HCT116 (cell line): ENCODE data around the gene PAQR3. TPM values are rescaled to one million over a fixed set of nuclear protein-coding genes. Genes with fewer than 3 reads are reported as not detected.

Experiments
- ATAC-seq: fragments of 200-7000 bp; cut with Tn5 transposase; 2 replicates; pipeline ENCODE4 v1.9.1; 2020; ENCODE audit warnings: mild to moderate bottlenecking, moderate library complexity
- BruUV-seq: library from RNA; stranded (reverse); fragments of 400-500 nt; replicated peaks from 2 replicates; lab custom pipeline; 2021; lab: Mats Ljungman, UMichigan
- CTCF ChIA-PET: fragments of 300-600 bp; sonication (Branson Sonifier 250); formaldehyde crosslinking; loops from one replicate; lab custom pipeline; 2021; ENCODE audit warnings: antibody characterized with exemption; lab: Charles Lee
- POLR2A ChIA-PET: fragments of 300-600, 350-600 bp; sonication (Branson Sonifier 250); formaldehyde crosslinking; loops from one replicate; lab custom pipeline; 2021; ENCODE audit warnings: antibody characterized with exemption; lab: Charles Lee
- RAD21 ChIA-PET, 2 experiments: fragments of 300-600 bp; sonication (Branson Sonifier 250); formaldehyde crosslinking; loops; one replicate each; lab custom pipeline; 2023; ENCODE audit warnings: low total read pairs in 2 of 2; ENCODE audit not compliant: uncharacterized antibody in 2 of 2, unreplicated experiment in 2 of 2, low non-redundant PET in 1 of 2; lab: Charles Lee
- DNase-seq: peaks from one replicate; pipeline ENCODE4 v3.0.0-alpha.2; 2010; ENCODE audit warnings: low read depth, low spot score
- H2AFZ ChIP-seq: fragments of 200-600 bp; shearing (Covaris generic), sonication (generic); 2 replicates; pipeline ENCODE4 v1.6.1; 2017; ENCODE audit warnings: low read depth, mixed run types, mixed read lengths, antibody characterized with exemption, low read length; ENCODE audit not compliant: poor library complexity, severe bottlenecking
- H3K27ac ChIP-seq: 2 replicates; pipeline ENCODE4 v1.5.1; 2012; ENCODE audit warnings: low read depth, low read length
- H3K27me3 ChIP-seq: fragments of 200-600 bp; sonication (generic); 2 replicates; pipeline ENCODE4 v1.6.1; 2016; ENCODE audit warnings: mixed run types, low read length, mixed read lengths; ENCODE audit not compliant: insufficient read depth
- H3K36me3 ChIP-seq, 2 experiments: fragments of 200-500 bp in 1 of 2; fragments of 200-600 bp in 1 of 2; sonication (Bioruptor generic) in 1 of 2; sonication (generic) in 1 of 2; 2 replicates each; pipeline versions ENCODE4 v1.5.1 to v1.6.1; 2014 to 2016; ENCODE audit warnings: low read length in 2 of 2, inconsistent platforms in 1 of 2, mixed read lengths in 1 of 2, mixed run types in 1 of 2; ENCODE audit not compliant: insufficient read depth in 2 of 2, control insufficient read depth in 1 of 2
- H3K4me1 ChIP-seq, 2 experiments: fragments of 200-600 bp in 1 of 2; sonication (generic) in 1 of 2; 2 replicates each; pipeline versions ENCODE4 v1.5.1 to v1.6.1; 2012 to 2017; ENCODE audit warnings: low read length in 2 of 2, inconsistent platforms in 1 of 2, mild to moderate bottlenecking in 1 of 2, mixed read lengths in 1 of 2, mixed run types in 1 of 2, moderate library complexity in 1 of 2; ENCODE audit not compliant: insufficient read depth in 2 of 2, control insufficient read depth in 1 of 2
- H3K4me2 ChIP-seq: fragments of 200-600 bp; sonication (generic); 2 replicates; pipeline ENCODE4 v1.6.1; 2017; ENCODE audit warnings: mixed run types, low read length, mixed read lengths
- H3K4me3 ChIP-seq, 2 experiments: fragments of 200-600 bp in 1 of 2; sonication (generic) in 1 of 2; replicated peaks in 1 of 2; 2 replicates each; pipeline ENCODE4 v1.5.1; 2011 to 2016; ENCODE audit warnings: low read length in 2 of 2, control low read depth in 1 of 2, low read depth in 1 of 2, mild to moderate bottlenecking in 1 of 2, mixed read lengths in 1 of 2, mixed run types in 1 of 2
- H3K79me2 ChIP-seq: fragments of 200-600 bp; sonication (generic); 2 replicates; pipeline ENCODE4 v1.6.1; 2017; ENCODE audit warnings: mild to moderate bottlenecking, mixed run types, low read length, moderate library complexity, mixed read lengths; ENCODE audit not compliant: insufficient read depth
- H3K9ac ChIP-seq: fragments of 200-600 bp; sonication (generic); 2 replicates; pipeline ENCODE4 v1.6.1; 2016; ENCODE audit warnings: low read length, mixed read lengths
- H3K9me2 ChIP-seq: fragments of 200-600 bp; sonication (generic), shearing (Covaris generic); 2 replicates; pipeline ENCODE4 v1.6.1; 2017; ENCODE audit warnings: mixed run types, mild to moderate bottlenecking, moderate library complexity; ENCODE audit not compliant: insufficient read depth
- H3K9me3 ChIP-seq, 2 experiments: fragments of 200-500 bp in 1 of 2; fragments of 200-600 bp in 1 of 2; sonication (Bioruptor generic) in 1 of 2; sonication (generic) in 1 of 2; 2 replicates each; pipeline ENCODE4 v1.6.1; 2014 to 2017; ENCODE audit warnings: low read length in 2 of 2, mixed read lengths in 2 of 2, inconsistent platforms in 1 of 2, low read depth in 1 of 2, mild to moderate bottlenecking in 1 of 2, mixed run types in 1 of 2, moderate library complexity in 1 of 2; ENCODE audit not compliant: control insufficient read depth in 1 of 2, insufficient read depth in 1 of 2
- H4K20me1 ChIP-seq: fragments of 200-600 bp; sonication (generic), shearing (Covaris generic); 2 replicates; pipeline ENCODE4 v1.6.1; 2017; ENCODE audit warnings: mixed run types, mild to moderate bottlenecking, moderate library complexity; ENCODE audit not compliant: insufficient read depth
- CBX3 ChIP-seq: IDR thresholded peaks from 2 replicates; pipeline ENCODE4 v1.6.1; 2012; ENCODE audit warnings: low read depth
- CEBPB ChIP-seq: IDR thresholded peaks from 2 replicates; pipeline ENCODE4 v1.6.1; 2012; ENCODE audit warnings: low read depth
- EGR1 ChIP-seq: IDR thresholded peaks from 2 replicates; pipeline ENCODE4 v1.6.1; 2012; ENCODE audit warnings: low read depth
- ELF1 ChIP-seq: IDR thresholded peaks from 2 replicates; pipeline ENCODE4 v1.6.1; 2012; ENCODE audit warnings: low read depth, borderline replicate concordance
- EZH2 ChIP-seq: fragments of 200-600 bp; sonication (generic); IDR thresholded peaks from 2 replicates; pipeline ENCODE4 v1.6.1; 2017; ENCODE audit warnings: antibody characterized with exemption, mixed run types
- EZH2phosphoT487 ChIP-seq: fragments of 200-600 bp; IDR thresholded peaks from 2 replicates; pipeline ENCODE4 v1.6.1; 2018; ENCODE audit warnings: antibody characterized with exemption, borderline replicate concordance
- JUND ChIP-seq: IDR thresholded peaks from 2 replicates; pipeline ENCODE4 v1.6.1; 2012
- POLR2A ChIP-seq: IDR thresholded peaks from 2 replicates; pipeline ENCODE4 v1.7.0; 2011; ENCODE audit warnings: borderline replicate concordance; ENCODE audit not compliant: insufficient read depth, insufficient read length; ENCODE audit errors: extremely low read depth
- POLR2AphosphoS5 ChIP-seq: IDR thresholded peaks from 2 replicates; pipeline ENCODE4 v1.6.1; 2011; ENCODE audit warnings: mild to moderate bottlenecking, low read depth, low read length, moderate library complexity
- RAD21 ChIP-seq: IDR thresholded peaks from 2 replicates; pipeline ENCODE4 v1.6.1; 2012; ENCODE audit warnings: low read depth, mild to moderate bottlenecking
- SIN3A ChIP-seq: IDR thresholded peaks from 2 replicates; pipeline ENCODE4 v1.6.1; 2012; ENCODE audit warnings: low read depth
- SP1 ChIP-seq: IDR thresholded peaks from 2 replicates; pipeline ENCODE4 v1.6.1; 2012; ENCODE audit warnings: low read depth
- TCF7L2 ChIP-seq: IDR thresholded peaks from 2 replicates; pipeline ENCODE4 v1.7.0; 2011; ENCODE audit warnings: borderline replicate concordance, inconsistent platforms; ENCODE audit not compliant: insufficient read depth, insufficient read length; ENCODE audit errors: extremely low read depth
- ZBTB33 ChIP-seq: IDR thresholded peaks from 2 replicates; pipeline ENCODE4 v1.6.1; 2011; ENCODE audit warnings: mild to moderate bottlenecking, low read length, moderate library complexity; ENCODE audit not compliant: insufficient replicate concordance; ENCODE audit errors: extremely low read depth
- ZFX ChIP-seq: fragments of 450-650 bp; IDR thresholded peaks from 2 replicates; pipeline ENCODE4 v1.6.1; 2017
- ZNF274 ChIP-seq: fragments of 200-500 bp; sonication (Bioruptor generic); IDR thresholded peaks from 2 replicates; pipeline ENCODE4 v1.6.1; 2014; ENCODE audit warnings: mild to moderate bottlenecking, low read depth, low read length, inconsistent platforms
- intact Hi-C: fragments of 100-400 bp; cut with micrococcal nuclease; formaldehyde crosslinking; loops from 2 replicates; pipeline ENCODE4 v1.10.0; 2022
- total RNA-seq: library from RNA; stranded (reverse); gene quantifications from one replicate; pipeline ENCODE4 v1.2.1, GENCODE V29; 2021; ENCODE audit not compliant: unreplicated experiment
- TF ChIP-seq, protein P1 (sequence below): IDR thresholded peaks from 2 replicates; pipeline ENCODE4 v1.6.1; 2012
- TF ChIP-seq, protein P2 (sequence below): IDR thresholded peaks from 2 replicates; pipeline ENCODE4 v1.6.1; 2012
- TF ChIP-seq, protein P3 (sequence below), 3 experiments: fragments of 200-600 bp in 1 of 3; sonication (generic) in 1 of 3; IDR thresholded peaks in 2 of 3; conservative IDR thresholded peaks in 1 of 3; 2 replicates each; pipeline ENCODE4 v1.5.1; 2012 to 2017; ENCODE audit warnings: low read depth in 2 of 3, low read length in 2 of 3, antibody characterized with exemption in 1 of 3, borderline replicate concordance in 1 of 3, control low read depth in 1 of 3, mild to moderate bottlenecking in 1 of 3, mixed read lengths in 1 of 3, mixed run types in 1 of 3, moderate library complexity in 1 of 3; ENCODE audit not compliant: insufficient read depth in 1 of 3

The PAQR3 gene
- total RNA-seq, 1 experiment from 2014 or later, result 32.3 TPM

DNA sequence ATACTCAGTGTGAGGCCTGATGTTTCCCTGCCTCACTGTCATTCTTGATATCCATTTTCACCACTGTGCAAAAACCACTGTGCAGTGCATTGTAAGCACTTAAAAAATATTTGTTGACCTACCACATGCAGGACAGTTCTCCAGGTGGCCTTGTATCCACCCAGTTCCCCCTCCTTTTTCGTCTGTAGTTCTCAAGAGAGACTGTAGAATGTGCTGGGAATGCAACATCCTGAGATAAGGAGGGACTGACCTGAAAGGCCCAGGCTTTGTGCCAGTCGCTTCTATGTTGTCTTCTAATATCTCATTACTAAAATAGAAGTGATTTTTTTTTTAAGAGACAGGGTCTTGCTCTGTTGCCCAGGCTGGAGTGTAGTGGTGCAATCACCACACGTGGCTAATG lies 21.7 kb upstream of the PAQR3 start:
- Histone ChIP-seq H4K20me1 (no peaks in the 10 kb centered on the region), H3K9me3 (no peaks in the 10 kb centered on the region), H3K27me3 (no peaks in the 10 kb centered on the region), H3K27ac (no peak overlapping the region), H2AFZ (no peak overlapping the region), H3K9ac (no peak overlapping the region), H3K9me2 (no peaks in the 10 kb centered on the region), H3K4me3 (no peak overlapping the region), H3K36me3 (no peaks in the 10 kb centered on the region), H3K4me2 (no peak overlapping the region), H3K79me2 (no peaks in the 10 kb centered on the region), H3K4me1 (no peaks in the 10 kb centered on the region)
- no peak for DNase-seq
- ATAC-seq, result no peak
- POLR2A ChIA-PET, result no interaction called here
- no TSS peak for BruUV-seq
- CTCF ChIA-PET, result no interaction called here
- TF ChIP-seq, protein P1, sequence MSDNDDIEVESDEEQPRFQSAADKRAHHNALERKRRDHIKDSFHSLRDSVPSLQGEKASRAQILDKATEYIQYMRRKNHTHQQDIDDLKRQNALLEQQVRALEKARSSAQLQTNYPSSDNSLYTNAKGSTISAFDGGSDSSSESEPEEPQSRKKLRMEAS, result no peak
- TF ChIP-seq JUND (no peak), SIN3A (no peak), SP1 (no peak), ZNF274 (no peak), EGR1 (no peak), ZBTB33 (no peak), ELF1 (no peak), TCF7L2 (no peak), EZH2phosphoT487 (no peak), POLR2AphosphoS5 (no peak), CBX3 (no peak), RAD21 (no peak), ZFX (no peak), EZH2 (no peak), CEBPB (no peak), POLR2A (no peak)
- TF ChIP-seq, protein P2, sequence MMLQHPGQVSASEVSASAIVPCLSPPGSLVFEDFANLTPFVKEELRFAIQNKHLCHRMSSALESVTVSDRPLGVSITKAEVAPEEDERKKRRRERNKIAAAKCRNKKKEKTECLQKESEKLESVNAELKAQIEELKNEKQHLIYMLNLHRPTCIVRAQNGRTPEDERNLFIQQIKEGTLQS, result no peak
- TF ChIP-seq, protein P3, sequence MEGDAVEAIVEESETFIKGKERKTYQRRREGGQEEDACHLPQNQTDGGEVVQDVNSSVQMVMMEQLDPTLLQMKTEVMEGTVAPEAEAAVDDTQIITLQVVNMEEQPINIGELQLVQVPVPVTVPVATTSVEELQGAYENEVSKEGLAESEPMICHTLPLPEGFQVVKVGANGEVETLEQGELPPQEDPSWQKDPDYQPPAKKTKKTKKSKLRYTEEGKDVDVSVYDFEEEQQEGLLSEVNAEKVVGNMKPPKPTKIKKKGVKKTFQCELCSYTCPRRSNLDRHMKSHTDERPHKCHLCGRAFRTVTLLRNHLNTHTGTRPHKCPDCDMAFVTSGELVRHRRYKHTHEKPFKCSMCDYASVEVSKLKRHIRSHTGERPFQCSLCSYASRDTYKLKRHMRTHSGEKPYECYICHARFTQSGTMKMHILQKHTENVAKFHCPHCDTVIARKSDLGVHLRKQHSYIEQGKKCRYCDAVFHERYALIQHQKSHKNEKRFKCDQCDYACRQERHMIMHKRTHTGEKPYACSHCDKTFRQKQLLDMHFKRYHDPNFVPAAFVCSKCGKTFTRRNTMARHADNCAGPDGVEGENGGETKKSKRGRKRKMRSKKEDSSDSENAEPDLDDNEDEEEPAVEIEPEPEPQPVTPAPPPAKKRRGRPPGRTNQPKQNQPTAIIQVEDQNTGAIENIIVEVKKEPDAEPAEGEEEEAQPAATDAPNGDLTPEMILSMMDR (IDR thresholded peaks at IDR 0.05 in 2 of 3, conservative IDR thresholded peaks at IDR 0.05 in 1 of 3; ENCODE audit: borderline replicate concordance in 1 of 3, insufficient read depth in 1 of 3, low read depth in 2 of 3, low read length in 2 of 3), result no peak
- intact Hi-C loops, result no loop called here
- RAD21 ChIA-PET, result no interaction called here
